Transverse colon (tissue), 3 donors: ENCODE results near the gene VSTM1.

Source experiments
- CTCF ChIP-seq, 5 experiments: fragments of 200-600 bp in 3 of 5; fragments of 450-650 bp in 2 of 5; sonication (generic) in 3 of 5; IDR thresholded peaks; 1 replicate in 2 of 5; 2 replicates in 3 of 5; pipeline ENCODE4 v1.5.1; 2016 to 2017; ENCODE audit warnings: antibody characterized with exemption in 5 of 5, inconsistent platforms in 3 of 5, mild to moderate bottlenecking in 2 of 5, moderate library complexity in 1 of 5
- POLR2A ChIP-seq: fragments of 450-650 bp; IDR thresholded peaks from one replicate; pipeline ENCODE4 v1.6.1; 2016; ENCODE audit warnings: antibody characterized with exemption, mild to moderate bottlenecking, moderate library complexity

- TF ChIP-seq POLR2A, result no peak
- TF ChIP-seq CTCF (IDR thresholded peaks at IDR 0.05), result no peak
Observed at GRCh38 chr19:54081032-54081431, 17.3 kb upstream of the VSTM1 start, which contains the start of gene TARM1.
